HG03565 (cell line): ENCODE data around the gene AP2A2.
"Not testable (repeated sequence)": the region's sequence is repeated elsewhere in the genome, so short reads cannot be mapped to it uniquely, and the experiment has no call there.

Experiments
- ATAC-seq: cut with Tn5 transposase; IDR thresholded peaks from one replicate; pipeline ENCODE4 v1.9.1; 2021; ENCODE audit warnings: mild to moderate bottlenecking, moderate library complexity; ENCODE audit not compliant: unreplicated experiment

The AP2A2 gene

DNA sequence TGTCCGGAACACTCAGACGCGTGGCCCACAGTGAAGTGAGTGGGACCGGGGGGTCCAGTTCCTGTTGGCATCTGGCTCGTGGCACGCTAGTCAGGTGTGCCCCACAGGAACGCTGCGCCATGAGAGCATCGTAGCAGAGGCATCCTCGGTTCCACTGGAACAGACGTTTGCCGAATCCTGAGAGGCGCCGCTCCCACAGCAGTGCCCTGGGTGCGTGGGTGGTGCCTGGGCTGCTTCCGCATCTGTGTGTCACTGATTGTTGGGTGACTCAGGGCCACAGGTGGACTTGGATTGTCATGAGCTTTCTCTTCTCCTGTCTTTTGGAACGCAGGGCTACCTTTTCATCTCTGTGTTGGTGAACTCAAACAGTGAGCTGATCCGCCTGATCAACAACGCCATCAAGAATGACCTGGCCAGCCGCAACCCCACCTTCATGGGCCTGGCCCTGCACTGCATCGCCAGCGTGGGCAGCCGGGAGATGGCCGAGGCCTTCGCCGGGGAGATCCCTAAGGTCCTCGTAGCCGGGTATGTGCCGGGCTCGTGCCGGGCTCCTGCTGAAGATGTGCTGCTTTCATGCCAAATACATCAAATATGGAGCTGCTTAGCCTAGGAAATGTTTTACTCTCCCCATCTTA lies 46.2 kb downstream of the AP2A2 start:
- no peak for ATAC-seq

- ATAC-seq, result no peak
These were observed 47.0 kb downstream of the AP2A2 start for GRCh38 chr11:972523-973211.

DNA sequence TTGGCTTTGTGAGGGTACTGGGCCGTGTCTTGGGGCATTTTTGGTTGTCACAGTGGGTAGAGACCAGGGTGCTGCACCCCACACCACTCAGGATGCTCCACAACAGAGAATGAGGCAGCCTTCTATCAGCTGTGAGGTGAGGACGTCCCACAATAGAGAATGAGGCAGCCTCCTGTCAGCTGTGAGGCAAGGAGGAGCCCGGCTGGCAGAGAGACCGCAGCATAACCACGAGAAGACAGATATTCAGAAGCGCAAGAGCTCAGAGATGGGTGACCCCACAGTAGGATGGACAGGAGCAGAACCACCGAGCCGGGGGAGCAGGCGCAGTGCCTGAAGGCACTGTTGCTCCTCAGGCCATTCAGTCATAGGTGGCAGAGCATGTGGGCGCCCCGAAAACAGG lies 47.6 kb downstream of the AP2A2 start:
- ATAC-seq, result no peak

- ATAC-seq, result not testable (repeated sequence)
These were observed 49.7 kb downstream of the AP2A2 start for GRCh38 chr11:975376-975775.

- ATAC-seq, result no peak
These were observed 50.2 kb downstream of the AP2A2 start for GRCh38 chr11:975827-976226.

DNA sequence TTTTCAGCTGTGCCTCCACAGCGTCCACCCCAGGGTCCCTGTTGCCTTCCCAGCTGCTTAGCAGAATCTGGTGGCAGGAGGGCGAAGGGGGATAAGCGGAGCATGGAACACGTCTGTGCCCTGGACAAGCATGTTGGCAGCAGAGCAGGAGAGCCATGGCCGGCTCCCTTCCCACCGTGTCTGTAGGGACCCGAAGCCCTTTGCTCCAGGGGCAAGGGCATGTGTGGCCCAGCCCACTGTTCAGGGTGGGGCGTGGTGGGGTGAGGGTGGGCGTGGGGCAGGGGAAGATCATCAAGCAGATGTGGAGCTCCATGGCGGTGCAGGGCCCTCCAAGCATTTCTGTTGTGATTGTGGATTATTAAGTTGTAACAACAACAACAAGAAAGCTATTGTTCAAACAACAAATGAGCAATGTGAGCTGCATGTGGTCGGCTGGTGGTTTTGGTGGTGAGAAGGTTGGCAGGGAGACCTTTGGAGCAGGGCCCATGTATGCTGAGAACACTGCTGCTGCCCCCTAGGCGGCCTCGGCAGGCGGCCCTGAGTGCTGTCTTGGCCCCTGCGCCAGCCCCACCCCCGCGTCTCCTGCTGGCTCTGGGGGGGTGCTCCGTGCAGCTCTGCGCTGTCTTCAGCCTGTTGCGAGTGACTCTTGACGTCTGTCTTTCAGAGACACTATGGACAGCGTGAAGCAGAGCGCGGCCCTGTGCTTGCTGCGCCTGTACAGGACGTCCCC lies 50.9 kb downstream of the AP2A2 start:
- no peak for ATAC-seq

GRCh38 chr11:977830-978720 lies 52.4 kb downstream of the AP2A2 start:
- no peak for ATAC-seq

GRCh38 chr11:978781-979180 lies 53.1 kb downstream of the AP2A2 start:
- no peak for ATAC-seq

GRCh38 chr11:980438-981357 lies 55.0 kb downstream of the AP2A2 start:
- ATAC-seq, result no peak

- ATAC-seq, result no peak
These were observed 56.1 kb downstream of the AP2A2 start for GRCh38 chr11:981764-982163.

GRCh38 chr11:984546-984945 lies 58.9 kb downstream of the AP2A2 start:
- no peak for ATAC-seq

GRCh38 chr11:985406-985805 lies 59.7 kb downstream of the AP2A2 start:
- ATAC-seq, result no peak

DNA sequence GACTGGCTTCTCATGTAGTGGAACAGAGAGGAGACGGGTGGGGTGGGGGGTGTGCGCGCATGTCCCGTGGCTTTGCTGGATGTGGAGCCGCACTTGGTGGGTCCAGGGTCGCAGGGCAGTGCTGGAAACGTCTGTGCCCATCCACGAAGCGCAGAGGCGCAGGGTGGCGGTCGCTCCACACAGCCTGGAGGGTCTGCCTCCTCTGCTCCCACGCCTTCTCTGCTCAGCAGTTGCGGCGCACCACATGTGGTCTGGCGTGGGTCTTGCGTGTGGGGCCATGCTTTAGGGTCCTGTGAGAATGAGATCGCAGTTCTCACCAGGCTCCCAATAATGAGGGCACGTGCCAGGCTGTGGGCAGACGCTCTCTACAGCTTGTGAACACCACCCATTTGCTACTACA lies 60.2 kb downstream of the AP2A2 start:
- ATAC-seq, result no peak

DNA sequence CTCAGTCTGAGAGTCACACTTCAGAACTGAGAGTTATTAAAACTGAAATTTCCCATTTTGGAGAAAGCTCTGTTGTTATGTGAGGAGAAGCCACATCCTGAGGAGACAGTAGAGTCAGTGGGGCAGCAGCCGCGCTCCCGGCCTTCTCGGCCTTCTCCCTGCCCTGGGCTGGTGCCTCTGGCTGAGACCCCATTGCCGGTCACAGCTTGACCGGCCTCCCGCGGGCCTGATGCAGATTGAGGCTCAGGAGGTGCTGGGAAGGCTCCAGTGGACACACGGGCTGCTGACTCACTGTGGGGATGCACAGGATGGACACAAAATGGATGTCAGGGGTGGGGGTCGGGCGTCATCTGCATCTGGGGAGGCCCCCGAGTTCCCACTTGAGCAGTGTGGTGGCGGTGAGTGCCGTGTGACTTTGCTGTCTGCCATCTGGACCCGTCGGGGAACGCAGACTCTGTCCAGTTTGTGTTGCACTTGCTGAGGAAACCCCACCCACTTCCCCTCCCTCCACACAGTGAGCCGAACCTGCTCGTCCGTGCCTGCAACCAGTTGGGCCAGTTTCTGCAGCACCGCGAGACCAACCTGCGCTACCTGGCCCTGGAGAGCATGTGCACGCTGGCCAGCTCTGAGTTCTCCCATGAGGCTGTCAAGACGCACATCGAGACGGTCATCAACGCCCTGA lies 60.7 kb downstream of the AP2A2 start:
- ATAC-seq, result no peak

GRCh38 chr11:986952-987305 lies 61.3 kb downstream of the AP2A2 start:
- no peak for ATAC-seq

- ATAC-seq, result no peak
These were observed 62.0 kb downstream of the AP2A2 start for GRCh38 chr11:987671-988070.

- ATAC-seq, result no peak
These were observed 64.4 kb downstream of the AP2A2 start for GRCh38 chr11:990101-990500.

- no peak for ATAC-seq
These were observed 65.4 kb downstream of the AP2A2 start for GRCh38 chr11:991034-991433.

DNA sequence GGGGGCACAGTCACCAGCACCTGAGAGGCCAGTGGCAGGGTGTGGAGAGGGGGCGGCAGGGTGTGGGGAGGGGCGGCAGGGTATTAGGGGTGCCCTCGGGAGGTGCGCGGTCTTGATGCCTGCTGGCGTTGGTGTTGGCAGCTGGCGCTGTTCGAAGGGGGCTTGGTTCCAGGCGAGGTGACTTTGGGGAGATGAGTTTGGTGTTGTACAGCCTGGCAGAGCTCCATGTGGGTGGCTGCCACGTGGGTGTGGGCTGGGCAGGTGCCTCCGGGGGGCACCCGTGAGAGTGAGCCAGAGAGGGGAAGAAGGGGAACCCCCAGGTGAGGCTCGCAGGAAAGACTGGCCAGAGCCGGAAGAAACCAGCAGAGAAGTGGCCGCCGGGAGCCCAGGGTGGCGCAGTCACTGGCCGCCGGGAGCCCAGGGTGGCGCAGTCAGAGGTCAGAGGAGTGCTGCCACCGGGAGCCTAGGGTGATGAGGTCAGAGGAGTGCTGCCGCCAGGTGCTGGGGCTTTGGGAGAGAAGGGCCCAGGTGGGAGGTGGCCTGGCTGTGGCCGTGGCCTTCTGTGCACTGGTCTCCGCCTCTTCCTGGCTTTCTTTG lies 66.1 kb downstream of the AP2A2 start:
- ATAC-seq, result no peak
